KG1 (cell line): ENCODE measurements around the gene FXYD3.

Experiments
- DNase-seq: peaks from one replicate; lab custom pipeline; 2025; lab: John Stamatoyannopoulos, UW

Gene FXYD3, protein sequence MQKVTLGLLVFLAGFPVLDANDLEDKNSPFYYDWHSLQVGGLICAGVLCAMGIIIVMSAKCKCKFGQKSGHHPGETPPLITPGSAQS

DNA sequence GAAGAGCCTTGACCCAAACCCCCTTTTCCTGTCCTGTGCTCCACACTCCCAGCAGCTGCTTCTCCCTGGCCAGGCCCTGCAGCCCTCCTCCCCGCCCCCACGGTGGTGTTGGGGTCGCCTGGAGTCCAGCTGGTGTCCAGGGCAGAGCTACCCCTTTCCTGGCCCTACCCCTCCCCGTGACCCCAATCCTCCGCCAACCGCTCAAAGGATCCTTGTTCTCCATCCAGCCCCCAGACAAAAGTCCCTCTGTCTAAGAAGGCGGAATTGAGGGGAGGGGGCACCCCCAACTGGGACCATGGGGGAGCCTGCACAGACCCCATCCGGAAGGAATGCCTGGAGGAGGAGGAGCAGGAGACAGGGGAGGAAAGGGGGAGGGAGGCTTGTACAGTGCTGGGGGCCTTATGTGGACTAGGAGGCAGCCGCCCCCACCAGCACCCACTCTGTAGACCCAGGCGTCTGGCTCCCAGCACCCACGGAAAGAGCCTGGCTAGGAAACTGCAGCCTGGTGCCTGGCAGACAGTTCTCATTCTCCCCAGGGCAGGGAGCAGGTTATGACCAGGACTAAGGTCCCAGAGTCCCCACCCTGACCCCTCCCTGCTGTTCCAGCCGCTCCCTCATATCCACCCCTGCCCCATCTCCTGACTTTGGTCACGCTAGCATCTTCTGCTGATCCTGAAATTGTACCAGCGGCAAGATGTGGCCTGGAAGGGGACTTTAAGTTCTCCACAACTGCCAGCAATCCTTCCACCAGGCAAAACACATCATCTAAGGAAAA, at the start of gene FXYD3:
Gene FXYD3 (plus strand): TSS at position 647 of the 775 bp plus-strand sequence. CDS start 3,554 bp downstream, outside the sequence.
- no peak for DNase-seq

- no peak for DNase-seq
These were observed 49.5 kb upstream of the FXYD3 start for GRCh38 chr19:35066121-35066520.

DNA sequence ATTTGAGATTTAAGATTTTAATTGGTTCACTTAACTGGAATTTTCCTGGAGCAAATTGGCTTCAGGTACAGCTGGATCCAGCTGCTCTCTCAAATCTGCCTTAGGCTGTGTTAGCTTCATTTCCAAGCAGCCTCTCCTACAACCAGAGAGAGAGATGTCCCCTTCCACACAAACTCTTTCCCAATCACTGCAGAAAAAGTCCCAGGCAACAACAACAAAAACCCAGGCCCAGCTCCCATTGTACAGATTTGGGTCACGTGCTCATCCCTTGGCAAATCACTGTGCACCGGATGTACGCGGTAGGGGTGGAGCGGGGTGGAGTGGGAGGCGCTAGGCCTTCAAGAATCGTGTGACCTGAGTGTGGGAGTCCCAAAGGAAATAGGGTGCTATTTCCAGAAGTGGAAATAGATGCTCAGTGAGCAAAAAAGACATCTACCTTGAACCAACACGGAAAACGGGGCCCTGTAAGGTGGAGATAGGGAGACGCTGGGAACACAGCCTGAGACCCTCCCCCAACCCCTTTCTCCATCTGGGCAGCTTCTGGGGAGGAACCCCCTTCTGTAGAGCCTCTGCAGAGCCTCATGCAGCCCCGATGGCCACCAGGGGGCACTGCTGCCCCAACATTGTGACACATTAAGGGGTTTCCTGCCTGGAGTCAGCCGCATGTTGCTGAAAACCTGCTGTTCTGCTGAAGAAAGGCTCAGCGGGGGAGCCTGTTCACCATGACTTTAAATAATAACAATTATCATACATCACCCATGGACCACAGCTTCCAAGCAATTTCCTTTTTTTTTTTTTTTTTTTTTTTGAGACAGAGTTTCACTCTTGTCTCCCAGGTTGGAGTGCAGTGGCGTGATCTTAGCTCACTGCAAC, 48.7 kb upstream of the FXYD3 start:
- peak; percentile 63 for DNase-seq

DNA sequence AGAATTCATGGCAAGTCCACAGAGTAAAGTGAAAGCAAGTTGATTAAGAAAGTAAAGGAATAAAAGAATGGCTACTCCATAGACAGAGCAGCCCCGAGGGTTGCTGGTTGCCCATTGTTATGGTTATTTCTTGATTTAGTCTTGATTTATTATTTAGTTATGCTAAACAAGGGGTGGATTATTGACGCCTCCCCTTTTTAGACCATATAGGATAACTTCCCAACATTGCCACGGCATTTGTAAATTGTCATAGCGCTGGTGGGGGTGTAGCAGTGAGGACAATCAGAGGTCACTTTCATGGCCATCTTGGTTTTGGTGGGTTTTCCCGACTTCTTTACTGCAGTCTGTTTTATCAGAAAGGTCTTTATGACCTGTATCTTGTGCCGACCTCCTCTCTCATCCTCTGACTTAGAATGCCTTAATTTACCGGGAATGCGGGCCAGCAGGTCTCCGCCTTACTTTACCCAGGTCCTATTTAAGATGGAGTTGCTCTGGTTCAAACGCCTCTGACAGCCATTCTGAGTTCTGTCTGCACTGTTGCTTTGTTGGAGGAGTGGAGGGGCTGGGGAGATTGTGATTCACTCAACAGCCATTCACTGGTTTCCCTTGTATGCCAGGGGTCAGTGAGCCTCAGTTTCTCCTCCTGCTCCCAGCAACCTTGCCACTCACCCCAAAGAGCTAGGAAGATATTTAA, 46.5 kb upstream of the FXYD3 start:
- DNase-seq = no peak

DNA sequence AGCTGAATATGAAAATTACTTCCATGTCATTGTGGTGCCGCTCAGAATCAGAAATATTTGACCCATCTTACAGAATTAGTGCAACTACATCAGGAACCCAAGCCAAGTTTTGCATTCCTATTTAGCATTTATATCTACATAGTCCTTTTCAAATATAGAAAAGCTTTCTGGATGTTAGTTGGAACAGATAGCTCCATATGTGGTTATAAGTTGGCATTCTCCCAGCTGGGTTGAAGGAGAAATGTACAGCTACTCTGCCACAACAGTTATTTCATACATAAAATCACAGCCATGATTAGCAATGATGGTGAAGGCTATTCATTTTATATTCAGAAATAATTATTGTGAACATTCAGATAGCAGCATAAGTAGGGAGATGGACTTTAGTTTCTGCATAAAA, 45.9 kb upstream of the FXYD3 start:
- no peak for DNase-seq

DNA sequence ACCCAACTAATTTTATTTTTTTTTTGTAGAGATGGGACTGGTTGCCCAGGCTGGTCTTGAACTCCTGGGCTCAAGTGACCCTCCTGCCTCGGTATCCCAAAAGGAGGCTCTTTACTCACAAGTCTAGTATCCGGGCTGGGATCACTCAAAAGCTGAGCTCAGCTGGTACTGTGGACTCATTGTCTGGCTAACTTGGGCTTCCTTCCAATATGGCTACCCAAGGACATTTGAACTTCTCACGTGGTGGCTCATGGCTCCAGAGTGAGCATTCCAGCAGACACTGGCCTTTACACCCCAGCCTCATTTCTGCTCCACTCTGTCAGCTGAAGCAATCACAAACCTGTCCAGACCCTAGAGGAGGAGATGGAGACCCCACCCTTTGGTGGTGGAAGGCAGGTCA, 45.2 kb upstream of the FXYD3 start:
- DNase-seq = no peak

DNA sequence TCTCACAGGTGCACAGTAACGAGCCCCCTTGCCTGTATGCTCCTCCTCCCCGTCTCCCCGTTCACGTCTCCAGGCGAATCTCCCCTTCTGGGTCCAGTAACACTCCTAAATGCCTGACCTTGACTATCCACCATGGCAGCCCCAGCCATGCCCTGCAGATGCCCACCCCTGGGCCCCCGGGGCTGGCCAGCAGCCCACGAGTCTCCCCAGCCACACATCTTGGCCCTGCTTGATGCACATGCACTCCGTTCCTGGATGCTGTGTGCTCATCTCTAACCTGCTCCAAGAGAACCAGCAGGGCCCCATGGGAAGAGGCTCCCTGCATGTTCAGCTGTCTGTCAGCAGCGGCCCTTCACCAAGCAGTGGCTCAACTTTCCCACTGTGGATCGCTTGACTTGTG, 42.1 kb upstream of the FXYD3 start:
- no peak for DNase-seq

GRCh38 chr19:35073941-35074340, 41.7 kb upstream of the FXYD3 start:
- no peak for DNase-seq

DNA sequence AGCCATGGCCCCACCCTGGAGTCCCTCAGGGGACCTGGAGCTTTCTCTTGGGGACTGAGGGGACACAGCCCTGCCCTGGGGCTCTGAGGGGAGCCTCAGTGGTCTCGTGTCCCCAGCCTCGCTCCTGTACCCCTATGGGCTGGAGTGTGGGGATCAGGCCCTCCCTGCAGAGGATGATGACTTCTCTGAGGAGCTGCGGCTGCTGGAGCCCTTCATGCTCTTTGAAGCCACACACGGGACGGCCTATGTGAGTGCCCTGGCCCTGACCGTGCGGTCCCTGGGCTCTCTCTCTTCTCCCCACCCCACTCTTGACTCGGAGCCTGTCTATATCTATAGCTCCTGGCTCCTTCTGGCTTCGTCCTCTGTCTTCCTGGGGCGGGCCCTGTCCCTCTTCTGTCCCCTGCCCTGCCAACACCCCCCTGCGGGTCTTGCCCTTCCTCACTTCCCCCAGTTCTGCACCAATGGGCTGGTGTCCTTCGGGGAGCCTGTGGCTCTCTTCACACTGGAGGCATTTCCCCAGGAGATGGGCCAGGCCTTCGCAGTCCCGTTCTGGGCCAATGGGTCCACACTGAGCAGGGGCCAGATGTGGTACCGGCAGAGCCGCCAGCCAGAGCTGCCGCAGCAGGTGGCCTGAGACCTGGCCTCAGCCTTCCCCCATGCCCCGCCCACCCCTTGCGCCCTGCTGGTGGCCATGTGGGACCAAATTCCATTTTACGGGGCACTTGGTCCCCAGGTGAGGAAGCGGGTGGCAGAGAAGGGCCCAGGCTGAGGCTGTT, 41.0 kb upstream of the FXYD3 start:
- DNase-seq = no peak

DNA sequence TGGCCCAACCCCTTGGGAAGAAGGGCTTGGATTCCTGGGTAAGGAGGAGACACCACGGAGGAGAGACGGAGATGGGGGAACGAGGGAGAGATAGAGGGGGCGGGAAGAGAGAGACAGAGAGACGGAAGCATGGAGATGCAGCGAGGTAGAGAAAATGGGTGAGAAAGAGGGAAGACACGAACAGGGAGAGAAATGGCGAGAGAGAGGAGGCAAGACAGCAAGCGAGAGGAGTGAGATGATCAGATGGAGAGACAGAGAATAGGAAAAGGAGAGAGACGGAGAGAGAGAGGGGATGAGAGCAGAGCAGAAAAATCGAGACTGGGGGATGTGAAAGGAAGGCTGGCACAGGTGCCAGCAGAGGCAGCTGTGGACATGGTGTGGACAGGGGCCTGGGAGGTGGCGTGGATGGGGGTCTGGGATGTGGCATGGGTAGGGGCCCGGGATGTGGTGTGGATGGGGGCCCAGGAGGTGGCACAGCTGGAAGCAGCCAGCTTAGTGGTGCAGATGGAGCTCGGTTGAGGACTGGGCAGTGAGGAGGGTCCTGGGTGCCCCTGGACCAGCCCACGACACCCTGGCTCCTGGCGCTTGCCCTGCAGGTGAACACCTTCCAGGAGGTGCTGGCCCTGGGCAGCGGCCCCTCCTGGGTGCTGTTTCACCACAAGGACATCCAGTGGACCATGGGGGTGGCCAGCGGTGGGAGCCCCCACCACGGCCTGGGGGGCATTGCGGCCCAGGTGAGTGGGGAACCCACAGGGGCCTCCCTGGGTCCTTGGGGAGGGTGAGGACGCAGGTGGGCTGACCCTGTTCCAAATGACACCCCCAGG, 40.2 kb upstream of the FXYD3 start:
- DNase-seq = no peak

DNA sequence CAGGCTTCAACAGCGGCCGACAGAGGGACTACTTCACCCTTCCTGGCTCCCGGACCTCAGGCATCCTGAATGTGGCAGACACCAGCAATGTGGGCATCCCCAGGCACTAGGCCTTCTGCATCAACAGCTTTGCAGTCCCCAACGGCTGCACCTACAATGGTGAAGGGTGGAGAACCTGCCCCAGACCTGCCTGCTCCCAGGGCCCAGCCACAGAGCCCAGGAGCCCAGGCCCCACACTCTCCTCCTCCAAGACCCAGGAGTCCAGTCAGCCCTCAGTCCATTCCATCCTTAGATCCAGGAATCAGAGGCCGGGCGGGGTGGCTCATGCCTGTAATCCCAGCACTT, 39.6 kb upstream of the FXYD3 start:
- DNase-seq = no peak

- DNase-seq = no peak
These were observed 39.0 kb upstream of the FXYD3 start for GRCh38 chr19:35076657-35077056.

DNA sequence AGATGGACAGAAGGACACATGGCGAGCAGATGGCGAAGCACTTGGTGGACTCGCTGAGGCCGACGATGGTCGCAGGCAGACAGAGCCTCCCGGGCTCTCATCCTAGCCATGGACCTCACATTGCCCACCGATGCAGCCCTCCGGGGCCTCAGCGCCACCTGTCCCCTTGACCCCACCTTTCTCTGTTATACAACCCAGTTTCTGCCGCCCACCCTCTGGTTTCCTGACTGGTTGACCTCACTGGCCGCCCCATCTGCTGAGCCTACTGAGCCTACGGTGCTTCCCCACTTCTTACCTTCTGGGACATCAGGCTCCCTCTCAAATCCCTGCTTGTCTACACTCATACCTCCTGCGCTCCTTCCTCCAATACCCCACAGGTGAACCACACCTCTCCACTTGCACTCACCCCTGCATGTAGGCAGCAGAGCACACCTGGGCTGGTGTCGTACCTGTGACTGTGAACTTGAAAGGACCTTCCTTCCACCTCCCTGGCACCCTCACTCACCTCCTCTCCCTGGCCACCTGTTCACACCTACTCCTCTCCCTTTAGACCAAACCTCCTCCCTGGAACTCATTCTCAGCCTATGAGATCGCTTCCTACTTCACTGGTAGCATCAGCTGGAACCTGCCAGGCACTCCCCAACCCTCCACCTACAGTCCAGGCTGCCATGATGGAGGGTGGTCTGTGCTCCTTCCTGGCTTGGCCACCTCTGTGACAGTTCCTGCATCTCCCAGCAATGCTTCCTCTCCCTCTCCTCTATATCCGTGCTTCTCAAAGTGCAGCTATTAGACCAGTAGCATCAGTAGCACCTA, 38.0 kb upstream of the FXYD3 start:
- no peak for DNase-seq

DNA sequence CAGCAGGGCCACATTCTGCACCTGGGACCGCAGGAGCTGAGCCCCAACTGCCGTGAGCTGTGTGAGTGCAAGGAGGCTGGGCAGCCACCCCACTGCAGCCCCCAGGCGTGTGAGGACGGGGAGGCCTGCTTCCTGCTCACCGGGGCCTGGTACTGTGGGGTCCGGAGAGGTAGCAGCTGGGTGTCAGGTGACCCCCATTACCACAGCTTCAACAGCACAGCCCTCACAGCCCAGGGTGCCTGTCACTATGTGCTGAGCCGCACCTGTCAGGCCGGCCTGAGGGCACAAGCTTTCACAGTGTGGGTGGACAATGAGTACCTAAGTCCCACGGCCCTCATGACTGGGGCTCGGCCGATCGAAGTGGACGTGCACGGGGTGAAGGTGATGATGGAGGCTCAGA, 35.8 kb upstream of the FXYD3 start:
- DNase-seq = no peak

- no peak for DNase-seq
These were observed 34.9 kb upstream of the FXYD3 start for GRCh38 chr19:35080613-35081170.

GRCh38 chr19:35081201-35081600, 34.4 kb upstream of the FXYD3 start:
- no peak for DNase-seq

GRCh38 chr19:35083691-35084508, 31.7 kb upstream of the FXYD3 start:
- DNase-seq = no peak

GRCh38 chr19:35084509-35084762, 31.2 kb upstream of the FXYD3 start:
- no peak for DNase-seq

GRCh38 chr19:35085947-35086346, 29.7 kb upstream of the FXYD3 start:
- DNase-seq = no peak
